ENCODE results near the gene TMEM245. TPM values are rescaled to one million over a fixed set of nuclear protein-coding genes. Genes with fewer than 3 reads are reported as not detected.

TMEM245 gene
- total and polyA plus RNA-seq, 9 donors: 28.1 to 102 (median 77.4) TPM

DNA sequence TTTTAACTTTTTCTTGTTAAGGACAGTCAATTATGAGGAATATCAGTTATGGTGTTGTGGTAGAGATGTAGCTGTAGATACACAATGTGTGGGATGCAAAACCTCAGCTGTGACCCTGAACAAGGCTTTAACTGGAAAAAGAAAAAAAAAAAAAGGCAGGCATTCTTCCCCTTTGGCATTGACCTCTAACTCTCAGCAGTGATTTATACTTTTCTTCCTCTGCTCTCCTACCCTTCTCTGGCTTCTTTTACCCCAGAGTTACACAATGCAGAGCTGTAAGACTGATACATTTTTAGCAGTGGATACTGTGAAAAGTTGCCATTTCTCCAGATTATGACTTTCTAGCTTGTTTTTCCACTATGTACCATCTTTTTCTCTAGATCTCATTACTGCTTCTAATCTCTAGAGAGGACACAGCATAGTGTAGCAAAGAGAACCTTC, 108.5 kb downstream of the TMEM245 start:
- no peaks in the 10 kb centered on the region for H3K36me3 ChIP-seq
- no peak for DNase-seq
- intact Hi-C loops (cut with DNase I): loop anchor here in 3 of 4 donors (10.0 kb wide), 1 partner anchor 104 kb away; the partner anchor contains the start of gene TMEM245 (in 3 of the 3)
- peak overlapping the region; percentile 55 to 97 for H3K27ac ChIP-seq
- H3K4me1 ChIP-seq (ENCODE audit: insufficient read depth): peaks cover 12% of the 10 kb centered on the region
- TF ChIP-seq EP300 (IDR thresholded peaks at IDR 0.05) (no peak), CTCF (IDR thresholded peaks at IDR 0.05) (no peak), POLR2A (IDR thresholded peaks at IDR 0.05) (no peak)
- H3K9me3 ChIP-seq: no peaks in the 10 kb centered on the region
- peak overlapping the region; percentile 97 for H3K4me3 ChIP-seq
- no peaks in the 10 kb centered on the region for H3K27me3 ChIP-seq

DNA sequence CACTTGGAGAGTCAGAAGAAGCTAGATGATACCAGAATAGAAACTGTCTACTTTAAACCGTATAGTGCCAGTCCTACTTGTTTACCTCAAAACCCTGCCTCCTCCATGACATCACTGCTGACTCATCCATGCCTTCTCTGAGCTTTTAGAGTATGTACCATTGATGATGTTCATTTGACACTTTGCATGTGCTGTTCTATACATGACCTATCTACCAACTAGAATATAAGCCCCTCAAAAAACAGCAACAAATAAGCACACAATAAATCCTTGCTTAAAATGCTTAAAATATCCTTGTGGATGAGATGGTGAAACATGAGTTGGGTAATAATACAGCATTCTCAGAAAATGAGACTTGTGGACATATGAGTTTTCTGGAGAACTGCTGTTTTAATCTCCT, 109.0 kb downstream of the TMEM245 start:
- DNase-seq: peak in 1 of 5 donors; percentile 40
- WGBS, 3 donors: 0 to 10% (median 9%) methylated on average over 1 of the region's 1 CpG
- Histone ChIP-seq H3K4me3 (no peak overlapping the region), H3K36me3 (no peaks in the 10 kb centered on the region), H3K27ac (peak overlapping the region in 1 of 2 donors; percentile 97), H3K27me3 (no peaks in the 10 kb centered on the region), H3K4me1 (ENCODE audit: insufficient read depth) (peaks cover 12% of the 10 kb centered on the region), H3K9me3 (no peaks in the 10 kb centered on the region)
- TF ChIP-seq EP300 (IDR thresholded peaks at IDR 0.05) (no peak), CTCF (IDR thresholded peaks at IDR 0.05) (no peak), POLR2A (IDR thresholded peaks at IDR 0.05) (no peak)
- intact Hi-C loops (cut with DNase I): loop anchor here in 3 of 4 donors (10.0 kb wide), 1 partner anchor 104 kb away; the partner anchor contains the start of gene TMEM245 (in 3 of the 3)

DNA sequence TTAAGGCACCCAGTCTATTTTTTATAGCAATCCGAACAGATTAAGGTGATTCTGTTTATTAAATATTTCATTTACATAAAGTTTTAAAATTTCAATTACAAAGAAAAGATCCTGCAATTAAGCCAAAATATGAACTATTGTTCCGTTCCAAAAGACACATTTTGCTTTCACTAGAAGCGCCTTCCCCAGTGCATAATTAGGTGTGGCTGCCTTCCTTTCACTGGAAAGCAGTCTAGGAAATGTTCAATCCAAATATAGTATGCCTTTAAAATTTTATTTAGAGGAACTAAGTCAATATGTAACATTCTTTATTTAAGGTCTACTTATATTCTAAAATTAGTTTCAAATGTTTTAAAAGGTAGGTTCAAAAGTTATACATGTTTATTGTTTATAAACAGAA, 114.1 kb downstream of the TMEM245 start:
- no peak for TF ChIP-seq CTCF (IDR thresholded peaks at IDR 0.05)
- WGBS, 3 donors: 73 to 78% (median 76%) methylated on average over 3 of the region's 3 CpGs
- no peaks in the 10 kb centered on the region for H3K9me3 ChIP-seq
- intact Hi-C loops (cut with DNase I): no loop called here
- H3K27ac ChIP-seq: no peak overlapping the region
- H3K27me3 ChIP-seq: no peaks in the 10 kb centered on the region
- no peak for DNase-seq
- H3K4me3 ChIP-seq: no peak overlapping the region
- no peaks in the 10 kb centered on the region for H3K36me3 ChIP-seq
- peaks cover 6% of the 10 kb centered on the region for H3K4me1 ChIP-seq (ENCODE audit: insufficient read depth)

DNA sequence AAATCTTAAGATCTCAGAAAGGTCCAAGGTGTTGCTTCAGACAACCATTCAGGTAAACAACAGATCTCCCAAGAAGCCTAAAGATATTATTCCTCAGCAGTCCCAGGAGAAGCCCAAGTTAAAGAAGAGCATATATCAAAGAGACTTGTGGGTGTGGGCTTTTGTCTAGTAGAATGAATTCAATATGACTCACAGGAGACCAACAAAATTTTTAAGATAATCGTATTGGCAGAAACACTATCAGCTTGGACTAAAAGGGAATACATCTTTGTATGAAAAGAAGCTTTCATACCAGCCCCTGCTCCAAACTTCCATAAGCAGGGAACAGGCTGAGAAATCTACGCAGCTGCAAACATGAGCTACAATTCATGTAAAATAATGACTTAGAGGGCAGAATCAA, 116.6 kb downstream of the TMEM245 start:
- H3K4me1 ChIP-seq (ENCODE audit: insufficient read depth): peaks cover 2% of the 10 kb centered on the region
- H3K4me3 ChIP-seq: no peak overlapping the region
- H3K27me3 ChIP-seq: no peaks in the 10 kb centered on the region
- TF ChIP-seq CTCF (IDR thresholded peaks at IDR 0.05) (no peak), EP300 (IDR thresholded peaks at IDR 0.05) (no peak), POLR2A (IDR thresholded peaks at IDR 0.05) (no peak)
- no peaks in the 10 kb centered on the region for H3K36me3 ChIP-seq
- H3K27ac ChIP-seq: no peak overlapping the region
- H3K9me3 ChIP-seq: no peaks in the 10 kb centered on the region
- 73 to 100% (median 99%) methylated on average over 2 of the region's 2 CpGs for WGBS, 3 donors
- DNase-seq: no peak
- intact Hi-C loops (cut with DNase I): no loop called here
